Measurements from ENCODE around the gene SLC40A1.
A peak's percentile ranks its signal among the peaks of the same experiment; 100 is the strongest.

SLC40A1 gene

GRCh38 chr2:189566046-189566445, 14.5 kb downstream of the SLC40A1 start:
- DNase-seq, result no peak

- no peak for DNase-seq
These were observed 19.1 kb downstream of the SLC40A1 start for GRCh38 chr2:189561371-189562038.

GRCh38 chr2:189560273-189560586, 20.4 kb downstream of the SLC40A1 start:
- DNase-seq, result no peak

- DNase-seq, result no peak
These were observed 20.9 kb downstream of the SLC40A1 start for GRCh38 chr2:189559579-189560272.

GRCh38 chr2:189558516-189559272, 21.9 kb downstream of the SLC40A1 start:
- no peak for DNase-seq

GRCh38 chr2:189557373-189557772, 23.2 kb downstream of the SLC40A1 start:
- no peak for DNase-seq

GRCh38 chr2:189556526-189556925, 24.1 kb downstream of the SLC40A1 start:
- DNase-seq, result no peak

GRCh38 chr2:189555232-189555631, 25.4 kb downstream of the SLC40A1 start:
- peak; percentile 34 for DNase-seq

GRCh38 chr2:189553504-189554088, 27.0 kb downstream of the SLC40A1 start:
- peak; percentile 58 for DNase-seq

GRCh38 chr2:189552991-189553404, 27.6 kb downstream of the SLC40A1 start:
- DNase-seq, result peak; percentile 19

GRCh38 chr2:189552334-189552990, 28.1 kb downstream of the SLC40A1 start:
- DNase-seq, result no peak

GRCh38 chr2:189551808-189552207, 28.8 kb downstream of the SLC40A1 start:
- DNase-seq, result no peak

- no peak for DNase-seq
These were observed 31.1 kb downstream of the SLC40A1 start for GRCh38 chr2:189549449-189549832.

- DNase-seq, result peak; percentile 14
These were observed 31.7 kb downstream of the SLC40A1 start for GRCh38 chr2:189548666-189549448.

- no peak for DNase-seq
These were observed 35.2 kb downstream of the SLC40A1 start for GRCh38 chr2:189545418-189545817.

- DNase-seq, result no peak
These were observed 36.1 kb downstream of the SLC40A1 start for GRCh38 chr2:189544318-189545042.

GRCh38 chr2:189543367-189543766, 37.2 kb downstream of the SLC40A1 start:
- no peak for DNase-seq

GRCh38 chr2:189542145-189542882, 38.3 kb downstream of the SLC40A1 start:
- DNase-seq, result no peak

GRCh38 chr2:189541591-189541990, 39.0 kb downstream of the SLC40A1 start:
- DNase-seq, result no peak

- DNase-seq, result no peak
These were observed 40.0 kb downstream of the SLC40A1 start for GRCh38 chr2:189540551-189540950.

GRCh38 chr2:189538402-189538801, 42.2 kb downstream of the SLC40A1 start:
- DNase-seq, result no peak
